HUES64 (cell line): ENCODE measurements around the gene DTD1. TPM values are rescaled to one million over a fixed set of nuclear protein-coding genes. Genes with fewer than 3 reads are reported as not detected.

ENCODE experiments used
- H3K27ac ChIP-seq: 2 replicates; pipeline ENCODE4 v1.7.0; 2013; ENCODE audit warnings: low read depth, low read length, inconsistent platforms
- H3K27me3 ChIP-seq: 2 replicates; pipeline ENCODE4 v1.6.1; 2013; ENCODE audit warnings: mild to moderate bottlenecking, low read length; ENCODE audit not compliant: insufficient read depth
- H3K36me3 ChIP-seq: 2 replicates; pipeline ENCODE4 v1.6.1; 2013; ENCODE audit warnings: mild to moderate bottlenecking, low read length; ENCODE audit not compliant: insufficient read depth
- H3K4me1 ChIP-seq: 2 replicates; pipeline ENCODE4 v1.6.1; 2013; ENCODE audit warnings: mild to moderate bottlenecking, low read length, moderate library complexity; ENCODE audit not compliant: insufficient read depth
- H3K4me3 ChIP-seq: 2 replicates; pipeline ENCODE4 v1.5.1; 2013; ENCODE audit warnings: mild to moderate bottlenecking, low read length, moderate library complexity
- H3K9ac ChIP-seq: 2 replicates; pipeline ENCODE4 v1.6.1; 2013; ENCODE audit warnings: mild to moderate bottlenecking, low read depth, low read length
- H3K9me3 ChIP-seq: 2 replicates; pipeline ENCODE4 v1.6.1; 2013; ENCODE audit warnings: low read depth, low read length; ENCODE audit not compliant: insufficient read depth
- WGBS: fragments of 150-250, 120-280 bp; methylation state at CpG from one replicate; pipeline ENCODE4 v1.1.7; 2013; ENCODE audit warnings: missing lambda C conversion rate; 5-methylcytosine and 5-hydroxymethylcytosine counted together
- polyA plus RNA-seq, 2 experiments: library from polyadenylated mRNA; stranded (reverse); fragments of 50-300 nt; gene quantifications; one replicate each; pipeline ENCODE4 v1.2.3, GENCODE V29; 2013

The DTD1 gene, protein sequence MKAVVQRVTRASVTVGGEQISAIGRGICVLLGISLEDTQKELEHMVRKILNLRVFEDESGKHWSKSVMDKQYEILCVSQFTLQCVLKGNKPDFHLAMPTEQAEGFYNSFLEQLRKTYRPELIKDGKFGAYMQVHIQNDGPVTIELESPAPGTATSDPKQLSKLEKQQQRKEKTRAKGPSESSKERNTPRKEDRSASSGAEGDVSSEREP
- polyA plus RNA-seq (2013, experiment 1 of 2), result 51.0 TPM
- 58.8 TPM for polyA plus RNA-seq (2013, experiment 2 of 2)

DNA sequence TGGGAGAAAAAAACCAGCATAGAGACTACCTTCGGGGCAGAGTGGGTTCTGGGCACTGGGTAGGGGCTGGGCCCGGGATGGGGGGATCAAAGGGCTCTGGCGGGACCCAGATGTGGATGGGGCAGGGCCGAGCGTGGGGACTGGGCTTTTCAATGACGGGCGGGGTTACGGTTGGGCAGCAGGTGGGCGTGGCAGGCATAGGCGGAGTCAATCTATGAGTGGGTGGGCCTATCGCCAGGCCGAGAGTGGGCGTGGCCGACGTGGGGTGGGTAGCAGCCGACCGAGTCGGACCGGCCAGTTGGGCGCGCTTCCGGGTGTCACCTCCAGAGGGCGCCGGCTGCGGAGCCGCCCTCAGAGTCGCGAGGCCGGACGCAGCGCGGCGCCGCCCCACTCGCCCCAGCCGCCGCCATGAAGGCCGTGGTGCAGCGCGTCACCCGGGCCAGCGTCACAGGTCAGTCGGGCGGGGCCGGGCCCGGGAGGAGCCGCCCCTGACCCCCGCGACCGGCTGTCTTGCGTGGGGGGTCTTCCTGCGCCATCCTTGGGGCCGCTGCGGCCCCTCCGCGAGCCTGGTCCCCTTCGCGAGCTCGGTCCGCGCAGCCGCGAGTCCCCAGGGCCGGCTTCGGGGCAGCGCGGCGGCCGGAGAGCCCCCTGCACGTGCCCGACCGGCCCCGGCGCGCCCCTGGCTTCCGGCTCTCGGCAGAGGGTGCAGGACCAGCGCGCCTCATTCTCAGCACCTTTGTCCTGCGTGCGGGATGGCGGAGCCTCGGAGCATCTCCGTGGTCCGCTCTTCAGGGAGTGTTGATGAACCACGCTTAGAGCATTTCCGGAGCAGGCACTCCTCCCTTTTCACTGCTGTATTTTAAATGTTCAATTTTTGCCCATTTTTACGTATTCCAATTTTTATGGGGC, at the start of gene DTD1:
DTD1 (plus strand) TSS at position 390 of the 909 bp plus-strand sequence; CDS start at position 409, 19 bp downstream.
- H3K9ac ChIP-seq, result peak within 1 kb of the TSS; percentile 85
- H3K9me3 ChIP-seq, result no peaks in the 10 kb centered on the region
- H3K4me3 ChIP-seq, result peak within 1 kb of the TSS; percentile 93
- H3K4me1 ChIP-seq, result peaks cover 38% of the 10 kb centered on the region
- peak within 1 kb of the TSS; percentile 77; the same call in 1 of the 2 replicates for H3K27ac ChIP-seq
- under 1% methylated on average over 88 of the region's 88 CpGs for WGBS
- H3K36me3 ChIP-seq, result no peaks in the 10 kb centered on the region
- H3K27me3 ChIP-seq, result no peaks in the 10 kb centered on the region

DNA sequence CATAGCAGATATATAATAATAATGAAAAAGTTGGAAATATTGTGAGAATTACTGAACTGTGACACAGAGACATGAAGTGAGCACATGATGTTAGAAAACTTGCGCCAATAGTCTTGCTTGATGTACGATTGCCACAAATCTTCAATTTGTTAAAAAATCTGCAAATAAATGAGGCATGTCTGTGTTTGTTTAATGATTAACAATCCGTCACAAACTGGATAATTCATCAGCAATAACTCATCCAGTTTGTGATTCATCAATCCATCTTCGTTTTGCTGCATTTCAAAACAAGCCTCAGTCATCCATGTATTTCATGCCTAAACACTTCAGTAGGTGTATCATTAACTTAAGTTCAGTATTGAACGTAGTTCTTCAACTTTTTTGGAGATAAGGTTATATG, 46.1 kb upstream of the DTD1 start:
- H3K36me3 ChIP-seq, result peaks cover 81% of the 10 kb centered on the region
- H3K27ac ChIP-seq, result no peak overlapping the region
- no peaks in the 10 kb centered on the region for H3K4me1 ChIP-seq
- no peak overlapping the region for H3K4me3 ChIP-seq
- WGBS, result 93% methylated on average over 5 of the region's 5 CpGs
- H3K9ac ChIP-seq, result no peak overlapping the region
- no peaks in the 10 kb centered on the region for H3K9me3 ChIP-seq
- no peaks in the 10 kb centered on the region for H3K27me3 ChIP-seq

DNA sequence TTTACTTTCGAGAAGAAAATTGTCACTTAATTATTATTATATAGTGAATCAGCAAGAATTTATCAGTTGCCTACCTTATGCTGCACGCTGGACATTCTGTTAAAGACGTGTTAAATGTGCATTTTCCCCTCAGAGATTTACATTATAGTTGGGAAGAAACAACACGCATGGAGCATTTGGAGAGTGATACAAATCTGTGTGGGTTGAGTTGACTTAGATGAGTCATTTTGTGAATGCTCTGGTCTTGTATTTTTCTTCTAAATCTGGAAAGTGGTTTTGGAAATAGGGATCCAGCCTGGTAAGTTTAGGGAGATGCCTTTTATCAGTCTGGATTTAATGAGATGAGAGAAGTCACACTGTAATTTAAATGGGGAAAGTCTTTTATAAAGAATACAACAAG, 44.6 kb upstream of the DTD1 start:
- Histone ChIP-seq H3K4me3 (no peak overlapping the region), H3K9ac (no peak overlapping the region), H3K4me1 (no peaks in the 10 kb centered on the region), H3K9me3 (no peaks in the 10 kb centered on the region), H3K27me3 (no peaks in the 10 kb centered on the region), H3K27ac (no peak overlapping the region), H3K36me3 (peaks cover 86% of the 10 kb centered on the region)
- 91% methylated on average over 3 of the region's 4 CpGs for WGBS

DNA sequence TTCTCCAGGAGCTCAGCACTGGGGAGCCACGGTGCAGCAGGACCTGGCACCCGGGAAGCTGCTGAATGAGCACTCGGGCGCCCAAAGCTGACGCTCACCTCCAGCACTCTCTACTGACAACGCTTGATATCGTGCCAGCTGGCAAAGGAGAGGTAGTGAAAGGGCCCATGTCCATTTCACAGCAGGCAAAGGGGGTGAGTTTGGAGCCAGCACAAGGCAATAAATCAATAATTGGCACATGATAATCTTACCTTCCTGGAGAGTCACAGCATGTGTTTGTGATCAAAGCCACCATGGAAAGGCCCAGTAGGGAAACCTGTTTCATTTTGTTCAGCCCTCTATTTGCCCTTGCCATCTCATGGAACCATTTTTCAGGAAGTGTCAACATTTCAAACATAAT, 43.9 kb upstream of the DTD1 start:
- Histone ChIP-seq H3K36me3 (peaks cover 88% of the 10 kb centered on the region), H3K4me3 (no peak overlapping the region)

DNA sequence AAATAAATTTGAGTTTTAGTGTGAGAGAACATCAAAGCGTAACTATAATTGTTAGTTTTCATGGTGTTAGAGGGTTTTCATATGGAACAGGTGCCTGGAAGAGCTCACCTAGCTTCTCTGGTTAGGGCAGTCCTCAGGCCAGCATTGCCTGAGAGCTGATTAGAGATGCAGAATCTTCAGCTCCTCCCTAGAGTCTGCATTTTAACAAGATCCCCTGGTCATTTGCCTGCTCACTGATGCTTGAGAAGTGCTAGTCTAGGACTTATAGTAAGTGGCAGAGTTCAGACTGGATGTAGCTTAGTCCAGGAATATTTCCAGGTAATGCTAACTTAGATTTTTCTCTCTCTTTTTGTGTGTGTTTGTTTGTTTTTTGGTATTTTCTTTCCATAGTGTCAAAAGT, 42.3 kb upstream of the DTD1 start:
- no peaks in the 10 kb centered on the region for H3K9me3 ChIP-seq
- H3K4me1 ChIP-seq, result no peaks in the 10 kb centered on the region
- no peak overlapping the region for H3K27ac ChIP-seq
- no peak overlapping the region for H3K9ac ChIP-seq
- H3K36me3 ChIP-seq, result peaks cover 93% of the 10 kb centered on the region
- WGBS, result 100% methylated on average over 1 of the region's 1 CpG
- no peaks in the 10 kb centered on the region for H3K27me3 ChIP-seq
- H3K4me3 ChIP-seq, result no peak overlapping the region

More for the DNA sequence above, 43.9 kb upstream of the DTD1 start:
- Histone ChIP-seq H3K9ac (no peak overlapping the region), H3K4me1 (no peaks in the 10 kb centered on the region), H3K27ac (no peak overlapping the region), H3K27me3 (no peaks in the 10 kb centered on the region), H3K9me3 (no peaks in the 10 kb centered on the region)
- 96% methylated on average over 7 of the region's 7 CpGs for WGBS

DNA sequence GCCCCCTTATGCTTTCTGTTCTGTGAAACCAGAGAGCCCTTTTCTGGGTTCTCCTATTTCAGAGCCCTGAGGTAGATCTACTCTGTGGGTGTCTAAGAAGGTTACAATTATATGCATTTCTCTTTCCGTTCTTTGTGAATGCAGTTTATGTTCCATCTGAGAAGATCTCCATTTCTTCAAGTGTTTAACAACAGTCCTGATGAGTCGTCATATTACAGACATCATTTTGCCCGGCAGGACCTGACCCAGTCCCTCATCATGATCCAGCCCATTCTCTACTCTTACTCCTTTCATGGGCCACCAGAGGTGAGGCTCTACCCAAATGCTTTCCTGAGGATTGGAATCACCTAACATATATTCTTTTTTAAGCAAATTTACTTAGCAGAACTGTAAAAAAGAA, 39.4 kb upstream of the DTD1 start:
- H3K4me1 ChIP-seq, result no peaks in the 10 kb centered on the region
- WGBS, result 97% methylated on average over 3 of the region's 3 CpGs
- H3K4me3 ChIP-seq, result no peak overlapping the region
- H3K9me3 ChIP-seq, result no peaks in the 10 kb centered on the region
- H3K36me3 ChIP-seq, result peaks cover 91% of the 10 kb centered on the region
- no peak overlapping the region for H3K27ac ChIP-seq
- H3K9ac ChIP-seq, result no peak overlapping the region
- H3K27me3 ChIP-seq, result no peaks in the 10 kb centered on the region

DNA sequence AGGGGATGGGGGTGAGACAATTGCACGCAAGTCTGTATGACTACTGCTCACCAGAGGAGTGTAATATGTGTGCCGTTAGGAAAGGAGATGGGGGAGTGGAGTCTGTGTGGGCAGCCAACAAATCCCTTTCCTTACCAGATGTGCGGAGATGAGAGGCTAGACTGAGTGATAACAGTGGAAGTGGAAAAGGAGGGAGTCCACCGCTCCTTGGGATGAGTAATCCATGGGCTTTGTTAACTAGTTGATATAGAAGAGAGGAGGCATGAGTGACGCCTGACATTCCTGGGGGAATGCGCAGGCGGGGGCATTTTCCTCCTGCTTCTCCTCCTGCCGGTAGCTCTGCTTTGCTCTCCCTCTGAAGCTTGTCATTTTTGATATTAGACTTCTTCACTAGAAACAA, 34.1 kb upstream of the DTD1 start:
- Histone ChIP-seq H3K27me3 (no peaks in the 10 kb centered on the region), H3K4me3 (no peak overlapping the region), H3K27ac (no peak overlapping the region), H3K9me3 (no peaks in the 10 kb centered on the region), H3K4me1 (no peaks in the 10 kb centered on the region), H3K36me3 (peaks cover 85% of the 10 kb centered on the region), H3K9ac (no peak overlapping the region)
- 94% methylated on average over 8 of the region's 8 CpGs for WGBS

DNA sequence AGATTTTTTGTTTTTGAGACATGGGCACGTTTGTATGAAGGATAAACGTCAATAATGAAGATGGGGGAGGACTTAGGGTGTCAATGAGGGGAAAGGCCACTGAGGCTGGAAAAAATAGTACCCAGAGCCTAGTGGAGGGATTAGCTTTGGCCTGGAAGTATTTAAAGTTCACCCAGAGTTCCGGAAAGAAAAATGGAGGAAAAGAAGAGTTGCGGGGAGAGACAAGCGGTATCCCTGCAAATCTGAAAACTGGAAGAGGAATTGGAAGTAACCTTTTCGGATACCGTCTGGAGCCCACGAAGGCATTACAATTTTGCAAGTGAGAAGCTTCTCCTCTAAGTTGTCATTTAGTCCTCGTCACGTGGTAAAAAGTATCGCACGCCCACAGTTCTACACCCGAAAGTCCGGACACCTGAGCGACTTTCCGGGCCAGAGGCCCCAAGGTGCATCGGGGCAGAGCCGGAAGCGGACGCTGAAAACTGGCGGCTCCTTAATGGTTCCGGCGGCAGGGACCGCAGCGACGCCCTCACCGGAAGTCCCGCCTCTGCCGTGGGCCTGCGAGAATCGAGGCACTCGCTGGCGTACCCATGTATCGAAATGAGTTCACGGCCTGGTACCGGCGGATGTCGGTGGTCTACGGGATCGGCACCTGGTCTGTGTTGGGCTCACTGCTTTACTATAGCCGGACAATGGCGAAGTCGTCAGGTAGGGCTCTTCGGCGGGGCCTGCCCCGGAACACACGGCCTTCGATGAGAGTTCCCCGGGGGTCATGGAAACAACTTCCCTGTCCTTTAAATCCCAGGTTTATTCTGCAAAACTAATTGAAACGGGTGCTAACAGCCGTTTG, 20.7 kb upstream of the DTD1 start, which contains the start of gene SMIM26:
SMIM26 (plus strand) TSS at position 541 of the 847 bp plus-strand sequence; CDS start at position 588, 47 bp downstream.
- Histone ChIP-seq H3K9me3 (no peaks in the 10 kb centered on the region), H3K36me3 (peaks cover 28% of the 10 kb centered on the region), H3K27ac (peak within 1 kb of the TSS; percentile 79), H3K27me3 (no peaks in the 10 kb centered on the region), H3K4me3 (peak within 1 kb of the TSS; percentile 86), H3K9ac (peak within 1 kb of the TSS; percentile 87), H3K4me1 (no peaks in the 10 kb centered on the region; the same call in 1 of the 2 replicates)
- WGBS, result under 1% methylated on average over 51 of the region's 51 CpGs

DNA sequence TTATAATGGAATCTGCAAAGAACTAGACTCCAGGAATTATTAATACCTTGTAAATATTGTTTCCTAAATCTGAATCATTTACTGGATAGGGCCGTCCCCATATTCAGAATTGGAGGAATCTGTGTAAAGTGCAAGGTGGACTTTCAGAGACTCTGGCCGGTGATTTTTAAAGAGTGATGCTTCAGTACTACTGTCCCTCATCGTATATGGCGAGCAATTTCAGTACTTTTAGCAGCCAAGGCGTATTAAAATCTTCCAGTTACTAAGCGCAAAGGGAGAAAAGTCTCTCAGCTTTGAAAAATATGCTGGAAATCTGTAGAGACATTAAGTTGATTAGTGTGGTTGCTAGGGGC, 20.1 kb upstream of the DTD1 start:
- peak overlapping the region; percentile 79 for H3K27ac ChIP-seq
- H3K36me3 ChIP-seq, result peaks cover 25% of the 10 kb centered on the region
- 7% methylated on average over 6 of the region's 6 CpGs for WGBS
- H3K27me3 ChIP-seq, result no peaks in the 10 kb centered on the region
- H3K9me3 ChIP-seq, result no peaks in the 10 kb centered on the region
- H3K4me3 ChIP-seq, result peak overlapping the region; percentile 86
- H3K4me1 ChIP-seq, result no peaks in the 10 kb centered on the region; the same call in 1 of the 2 replicates
- H3K9ac ChIP-seq, result peak overlapping the region; percentile 87

DNA sequence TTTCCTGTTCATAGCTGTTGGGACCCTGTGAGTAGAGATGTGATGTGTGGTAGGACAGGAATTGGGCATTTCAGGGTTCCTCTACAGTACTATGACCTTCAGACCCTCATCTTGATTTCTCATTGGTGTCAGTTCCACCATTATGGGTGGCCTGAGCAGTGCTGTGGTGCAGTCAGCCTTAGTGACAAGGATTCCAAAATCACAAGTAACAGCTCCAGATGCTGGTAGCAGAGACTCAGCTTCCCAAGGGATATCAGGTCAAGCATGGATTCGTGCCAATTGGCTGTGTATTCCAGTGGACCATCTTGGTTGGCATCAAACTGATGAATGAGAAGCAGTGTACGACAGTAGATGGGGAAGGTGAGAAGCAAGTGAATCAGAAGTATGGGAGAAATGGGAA, 16.8 kb upstream of the DTD1 start:
- no peak overlapping the region for H3K4me3 ChIP-seq
- H3K36me3 ChIP-seq, result peaks cover 21% of the 10 kb centered on the region
- H3K9ac ChIP-seq, result no peak overlapping the region
- no peaks in the 10 kb centered on the region for H3K27me3 ChIP-seq
- H3K9me3 ChIP-seq, result no peaks in the 10 kb centered on the region
- no peak overlapping the region for H3K27ac ChIP-seq
- WGBS, result 97% methylated on average over 2 of the region's 2 CpGs
- H3K4me1 ChIP-seq, result no peaks in the 10 kb centered on the region; the same call in 1 of the 2 replicates
